ENCODE results near the gene MS4A4E. TPM values are rescaled to one million over a fixed set of nuclear protein-coding genes. Genes with fewer than 3 reads are reported as not detected.

MS4A4E gene
- total RNA-seq, 2 experiments from 2014 or later, result not detected

DNA sequence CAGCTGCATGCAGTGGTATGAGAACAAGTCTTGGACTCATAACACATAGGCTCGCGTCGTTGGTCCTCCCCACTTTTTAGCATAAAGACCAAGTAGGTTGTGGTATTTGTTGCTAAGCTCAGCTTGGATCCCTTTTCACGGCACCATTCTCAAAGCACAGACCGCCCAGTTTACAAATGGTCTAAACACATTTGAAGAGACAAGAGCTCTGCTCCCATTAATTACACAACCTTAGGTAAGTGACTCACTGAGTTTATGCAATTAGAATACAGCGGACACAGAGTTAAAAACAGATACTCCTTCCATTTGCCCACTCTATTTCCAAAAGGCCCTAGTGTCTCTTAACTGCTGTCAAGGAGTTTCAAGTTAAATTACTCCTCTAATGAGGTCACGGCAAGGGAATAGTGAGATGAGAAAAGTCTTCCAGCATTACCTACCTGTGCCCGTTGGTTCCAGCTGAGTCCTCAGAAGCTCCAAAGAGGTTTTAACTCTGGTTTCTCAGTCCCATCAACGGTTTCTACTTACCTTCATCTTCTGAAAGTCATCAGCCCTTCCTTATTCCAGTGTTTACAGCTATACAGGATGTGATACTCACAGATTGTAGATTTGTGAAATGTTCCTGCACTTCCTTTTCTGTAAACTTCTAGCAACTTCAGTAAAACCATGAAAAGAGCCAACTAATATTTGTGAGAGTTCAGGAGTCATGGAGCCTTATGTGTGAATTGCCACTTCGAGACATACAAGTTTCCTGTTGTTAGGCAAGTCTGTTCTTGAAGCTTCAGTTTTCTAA, 60.2 kb downstream of the MS4A4E start, which contains the start of gene MS4A6A:
Gene MS4A6A, minus strand, starts transcription at position 543 of the 790 bp plus-strand sequence. CDS start 1,356 bp downstream, outside the sequence.
- Histone ChIP-seq H3K9me2 (ENCODE audit: insufficient read depth, low read length) (no peaks in the 10 kb centered on the region), H3K4me3 (ENCODE audit: low read depth, low read length, poor library complexity, severe bottlenecking) (no peak within 1 kb of the TSS), H3K79me2 (ENCODE audit: insufficient read depth, low read depth, low read length) (no peaks in the 10 kb centered on the region), H3K27ac (ENCODE audit: low read depth, low read length, poor library complexity, severe bottlenecking) (no peak within 1 kb of the TSS), H3K4me2 (ENCODE audit: low read length) (no peak within 1 kb of the TSS), H3K9me3 (ENCODE audit: low read length) (no peaks in the 10 kb centered on the region), H2AFZ (ENCODE audit: low read length) (no peak within 1 kb of the TSS), H4K20me1 (ENCODE audit: insufficient read depth, low read length) (no peaks in the 10 kb centered on the region), H3K36me3 (ENCODE audit: insufficient read depth, low read length) (no peaks in the 10 kb centered on the region), H3K4me1 (ENCODE audit: insufficient read depth, low read length, poor library complexity, severe bottlenecking) (peaks cover 22% of the 10 kb centered on the region)
- no TSS peak for BruUV-seq (replicated peaks)
- TF ChIP-seq EZH2phosphoT487 (IDR thresholded peaks at IDR 0.05; ENCODE audit: borderline replicate concordance, low read depth, low read length), result no peak
- TF ChIP-seq, protein P1, sequence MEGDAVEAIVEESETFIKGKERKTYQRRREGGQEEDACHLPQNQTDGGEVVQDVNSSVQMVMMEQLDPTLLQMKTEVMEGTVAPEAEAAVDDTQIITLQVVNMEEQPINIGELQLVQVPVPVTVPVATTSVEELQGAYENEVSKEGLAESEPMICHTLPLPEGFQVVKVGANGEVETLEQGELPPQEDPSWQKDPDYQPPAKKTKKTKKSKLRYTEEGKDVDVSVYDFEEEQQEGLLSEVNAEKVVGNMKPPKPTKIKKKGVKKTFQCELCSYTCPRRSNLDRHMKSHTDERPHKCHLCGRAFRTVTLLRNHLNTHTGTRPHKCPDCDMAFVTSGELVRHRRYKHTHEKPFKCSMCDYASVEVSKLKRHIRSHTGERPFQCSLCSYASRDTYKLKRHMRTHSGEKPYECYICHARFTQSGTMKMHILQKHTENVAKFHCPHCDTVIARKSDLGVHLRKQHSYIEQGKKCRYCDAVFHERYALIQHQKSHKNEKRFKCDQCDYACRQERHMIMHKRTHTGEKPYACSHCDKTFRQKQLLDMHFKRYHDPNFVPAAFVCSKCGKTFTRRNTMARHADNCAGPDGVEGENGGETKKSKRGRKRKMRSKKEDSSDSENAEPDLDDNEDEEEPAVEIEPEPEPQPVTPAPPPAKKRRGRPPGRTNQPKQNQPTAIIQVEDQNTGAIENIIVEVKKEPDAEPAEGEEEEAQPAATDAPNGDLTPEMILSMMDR (conservative IDR thresholded peaks at IDR 0.05; ENCODE audit: low read length), result no peak
- ChIA-PET POLR2A (interaction anchor here (0.6 to 1.0 kb wide), 2 partner anchors 10 to 363 kb away, joined by 3 to 4 read pairs; no protein-coding TSS in a partner anchor), CTCF (ENCODE audit: unreplicated experiment) (no interaction called here)
- intact Hi-C loops (cut with micrococcal nuclease; ENCODE audit: unreplicated experiment), result no loop called here
- DNase-seq (ENCODE audit: low spot score), result no peak

DNA sequence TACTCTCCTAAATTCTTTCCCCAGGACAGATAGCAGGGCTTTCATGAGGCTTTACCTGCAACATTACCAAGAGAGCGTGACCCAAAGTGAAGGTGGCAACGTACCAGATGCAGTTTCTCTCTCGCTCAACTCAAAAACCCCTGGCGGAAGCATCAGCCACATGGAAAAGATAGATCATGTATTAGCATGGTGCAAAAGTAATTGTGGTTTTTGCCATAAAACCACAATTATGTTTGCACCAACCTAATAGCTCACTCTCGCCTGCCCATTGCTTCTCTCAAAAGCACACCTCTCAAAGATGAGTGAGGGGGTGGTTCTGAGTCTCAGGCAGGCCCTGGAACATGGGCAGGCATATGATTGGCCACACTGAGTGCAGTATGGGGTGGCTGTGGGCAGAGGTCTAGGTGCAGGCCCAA, 67.1 kb downstream of the MS4A4E start:
- no TSS peak for BruUV-seq (replicated peaks)
- H2AFZ ChIP-seq (ENCODE audit: low read length), result no peak overlapping the region
- no peaks in the 10 kb centered on the region for H3K79me2 ChIP-seq (ENCODE audit: insufficient read depth, low read depth, low read length)
- H3K36me3 ChIP-seq (ENCODE audit: insufficient read depth, low read length), result no peaks in the 10 kb centered on the region
- no peak for TF ChIP-seq EZH2phosphoT487 (IDR thresholded peaks at IDR 0.05; ENCODE audit: borderline replicate concordance, low read depth, low read length)
- TF ChIP-seq, protein P1 (conservative IDR thresholded peaks at IDR 0.05; ENCODE audit: low read length), result no peak
- no peak overlapping the region for H3K4me3 ChIP-seq (ENCODE audit: low read depth, low read length, poor library complexity, severe bottlenecking)
- intact Hi-C loops (cut with micrococcal nuclease; ENCODE audit: unreplicated experiment), result no loop called here
- no peak for DNase-seq (ENCODE audit: low spot score)
- no peaks in the 10 kb centered on the region for H3K4me1 ChIP-seq (ENCODE audit: insufficient read depth, low read length, poor library complexity, severe bottlenecking)
- no peak overlapping the region for H3K27ac ChIP-seq (ENCODE audit: low read depth, low read length, poor library complexity, severe bottlenecking)
- POLR2A ChIA-PET, result interaction anchor here (0.5 kb wide), 1 partner anchor 639 kb away, joined by 5 read pairs; no protein-coding TSS in a partner anchor
- no peaks in the 10 kb centered on the region for H3K9me2 ChIP-seq (ENCODE audit: insufficient read depth, low read length)
- CTCF ChIA-PET (ENCODE audit: unreplicated experiment), result no interaction called here
- no peaks in the 10 kb centered on the region for H4K20me1 ChIP-seq (ENCODE audit: insufficient read depth, low read length)
- H3K9me3 ChIP-seq (ENCODE audit: low read length), result no peaks in the 10 kb centered on the region
- H3K4me2 ChIP-seq (ENCODE audit: low read length), result no peak overlapping the region

DNA sequence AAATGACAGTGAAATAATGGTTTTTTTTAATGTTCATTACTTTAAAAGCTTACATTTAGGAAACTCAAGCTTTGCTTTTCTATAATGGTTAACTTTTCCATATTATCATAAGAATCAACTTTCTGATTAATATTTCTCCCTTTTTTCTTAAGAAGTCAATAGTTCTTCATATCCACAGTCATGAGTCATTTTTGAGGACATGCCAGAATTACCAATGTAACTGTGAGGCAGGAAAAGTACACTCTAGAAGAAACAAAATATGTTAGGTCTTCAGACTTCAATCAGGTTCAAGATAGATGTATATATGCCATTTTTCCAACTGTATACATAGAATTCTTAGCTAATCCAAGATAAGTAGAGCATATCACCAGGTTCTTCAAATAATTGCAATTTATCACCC, 70.9 kb downstream of the MS4A4E start:
- Histone ChIP-seq H3K4me1 (ENCODE audit: insufficient read depth, low read length, poor library complexity, severe bottlenecking) (no peaks in the 10 kb centered on the region), H3K9me3 (ENCODE audit: low read length) (peaks cover 20% of the 10 kb centered on the region; the same call in 1 of the 2 replicates), H3K4me3 (ENCODE audit: low read depth, low read length, poor library complexity, severe bottlenecking) (no peak overlapping the region), H2AFZ (ENCODE audit: low read length) (no peak overlapping the region), H4K20me1 (ENCODE audit: insufficient read depth, low read length) (no peaks in the 10 kb centered on the region), H3K27ac (ENCODE audit: low read depth, low read length, poor library complexity, severe bottlenecking) (no peak overlapping the region), H3K36me3 (ENCODE audit: insufficient read depth, low read length) (no peaks in the 10 kb centered on the region), H3K4me2 (ENCODE audit: low read length) (no peak overlapping the region), H3K9me2 (ENCODE audit: insufficient read depth, low read length) (no peaks in the 10 kb centered on the region), H3K79me2 (ENCODE audit: insufficient read depth, low read depth, low read length) (no peaks in the 10 kb centered on the region)
- CTCF ChIA-PET (ENCODE audit: unreplicated experiment), result no interaction called here
- POLR2A ChIA-PET, result interaction anchor here (0.9 kb wide), 1 partner anchor 26 kb away, joined by 3 read pairs; no protein-coding TSS in a partner anchor
- no TSS peak for BruUV-seq (replicated peaks)
- TF ChIP-seq, protein P1 (conservative IDR thresholded peaks at IDR 0.05; ENCODE audit: low read length), result no peak
- no peak for TF ChIP-seq EZH2phosphoT487 (IDR thresholded peaks at IDR 0.05; ENCODE audit: borderline replicate concordance, low read depth, low read length)
- no peak for DNase-seq (ENCODE audit: low spot score)
- intact Hi-C loops (cut with micrococcal nuclease; ENCODE audit: unreplicated experiment), result no loop called here

Data from OCI-LY7 (cell line).